Nephron progenitor cell (in vitro differentiated cells): ENCODE measurements around the gene IL17C.

Source experiments
- DNase-seq: peaks from one replicate; pipeline ENCODE4 v3.0.0; 2021
- H3K27ac Mint-ChIP-seq: 2 replicates; pipeline ENCODE4 v1.8.0; 2021; ENCODE audit warnings: mild to moderate bottlenecking, moderate library complexity, mixed read lengths
- H3K27me3 Mint-ChIP-seq: 2 replicates; pipeline ENCODE4 v1.8.0; 2021; ENCODE audit warnings: mild to moderate bottlenecking, low read depth, mixed read lengths; ENCODE audit not compliant: poor library complexity
- H3K36me3 Mint-ChIP-seq: 2 replicates; pipeline ENCODE4 v1.8.0; 2021; ENCODE audit warnings: low read depth, mixed read lengths
- H3K4me1 Mint-ChIP-seq: 2 replicates; pipeline ENCODE4 v1.8.0; 2021; ENCODE audit warnings: mixed read lengths
- H3K4me3 Mint-ChIP-seq: 2 replicates; pipeline ENCODE4 v1.8.0; 2021; ENCODE audit warnings: mild to moderate bottlenecking, moderate library complexity, mixed read lengths
- H3K9me3 Mint-ChIP-seq: 2 replicates; pipeline ENCODE4 v1.8.0; 2021; ENCODE audit warnings: mild to moderate bottlenecking, moderate library complexity, mixed read lengths
- CTCF ChIP-seq: fragments of 200-600 bp; sonication (generic); IDR thresholded peaks from 2 replicates; pipeline ENCODE4 v1.5.0; 2021; ENCODE audit warnings: antibody characterized with exemption

The IL17C gene

GRCh38 chr16:88599092-88599733 lies 39.2 kb upstream of the IL17C start:
- peak overlapping the region; percentile 84 for H3K27ac Mint-ChIP-seq

GRCh38 chr16:88599825-88600538 lies 38.4 kb upstream of the IL17C start:
- Mint-ChIP-seq H3K27me3 (peaks cover 3% of the 10 kb centered on the region), H3K4me3 (no peak overlapping the region)

More at GRCh38 chr16:88599092-88599733, 39.2 kb upstream of the IL17C start:
- no peak for TF ChIP-seq CTCF
- Mint-ChIP-seq H3K4me3 (no peak overlapping the region), H3K4me1 (peaks cover 19% of the 10 kb centered on the region), H3K9me3 (no peaks in the 10 kb centered on the region), H3K27me3 (no peaks in the 10 kb centered on the region), H3K36me3 (peaks cover 60% of the 10 kb centered on the region)
- no peak for DNase-seq

GRCh38 chr16:88600539-88600896 lies 37.9 kb upstream of the IL17C start:
- Mint-ChIP-seq H3K9me3 (no peaks in the 10 kb centered on the region), H3K27me3 (peaks cover 3% of the 10 kb centered on the region), H3K36me3 (peaks cover 53% of the 10 kb centered on the region), H3K27ac (peak overlapping the region; percentile 57), H3K4me3 (no peak overlapping the region), H3K4me1 (peaks cover 15% of the 10 kb centered on the region)
- TF ChIP-seq CTCF = no peak
- no peak for DNase-seq

More at GRCh38 chr16:88599825-88600538, 38.4 kb upstream of the IL17C start:
- no peak for TF ChIP-seq CTCF
- DNase-seq = no peak
- peaks cover 15% of the 10 kb centered on the region for H3K4me1 Mint-ChIP-seq
- H3K27ac Mint-ChIP-seq = peak overlapping the region; percentile 84
- no peaks in the 10 kb centered on the region for H3K9me3 Mint-ChIP-seq
- peaks cover 56% of the 10 kb centered on the region for H3K36me3 Mint-ChIP-seq

- no peak for DNase-seq
- Mint-ChIP-seq H3K4me1 (peaks cover 15% of the 10 kb centered on the region), H3K36me3 (peaks cover 47% of the 10 kb centered on the region), H3K9me3 (no peaks in the 10 kb centered on the region), H3K4me3 (no peak overlapping the region), H3K27ac (no peak overlapping the region), H3K27me3 (peaks cover 3% of the 10 kb centered on the region)
- no peak for TF ChIP-seq CTCF
Observed at GRCh38 chr16:88601313-88602036, 36.9 kb upstream of the IL17C start.

- H3K27ac Mint-ChIP-seq = no peak overlapping the region
- DNase-seq = no peak
- H3K4me1 Mint-ChIP-seq = peaks cover 15% of the 10 kb centered on the region
- H3K4me3 Mint-ChIP-seq = no peak overlapping the region
- H3K27me3 Mint-ChIP-seq = peaks cover 3% of the 10 kb centered on the region
- TF ChIP-seq CTCF = no peak
- H3K9me3 Mint-ChIP-seq = no peaks in the 10 kb centered on the region
- H3K36me3 Mint-ChIP-seq = peaks cover 49% of the 10 kb centered on the region
Observed at GRCh38 chr16:88602091-88602490, 36.3 kb upstream of the IL17C start.
